ENCODE measurements around the gene SNX3. TPM values are rescaled to one million over a fixed set of nuclear protein-coding genes. Genes with fewer than 3 reads are reported as not detected.

SNX3 gene
- total and polyA plus RNA-seq, 2 donors (not counting 1 experiment from before 2014, with no cell fraction given), result 96.0 to 130 TPM

DNA sequence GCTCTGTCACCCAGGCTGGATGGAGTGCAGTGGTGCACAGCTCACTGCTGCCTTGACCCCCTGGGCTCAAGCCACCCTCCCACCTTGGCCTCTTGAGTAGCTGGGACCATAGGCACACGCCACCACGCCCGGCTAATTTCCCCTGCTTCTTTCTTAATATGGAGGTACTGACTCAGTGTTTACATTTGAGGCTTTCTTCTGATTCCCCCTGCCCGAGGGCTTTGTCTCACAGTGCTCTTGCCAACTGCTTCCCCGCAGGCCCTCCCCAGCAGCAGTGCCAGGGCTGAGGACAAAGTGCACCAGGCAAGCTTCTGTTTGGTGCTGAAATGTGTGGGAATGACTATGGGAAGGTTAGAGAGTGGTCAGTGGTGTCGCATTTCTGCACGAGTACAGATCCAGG lies 60.2 kb downstream of the SNX3 start:
- H3K27ac ChIP-seq (ENCODE audit: low read length in 2 of 2), result no peak overlapping the region
- Mint-ChIP-seq H3K4me3 (no peak overlapping the region), H3K4me1 (peaks cover 4% of the 10 kb centered on the region), H3K27me3 (no peaks in the 10 kb centered on the region), H3K27ac (no peak overlapping the region), H3K9me3 (ENCODE audit: insufficient read depth) (no peaks in the 10 kb centered on the region)
- H3K9me3 ChIP-seq (ENCODE audit: control extremely low read depth in 1 of 3, control insufficient read depth in 2 of 3, insufficient read depth in 1 of 3, low read length in 2 of 3), result no peaks in the 10 kb centered on the region
- peaks cover 0 to 5% of the 10 kb centered on the region in 2 experiments for H3K36me3 ChIP-seq (replicated peaks in 1 of 2; ENCODE audit: control extremely low read depth in 1 of 2, control insufficient read depth in 1 of 2, extremely low read depth in 1 of 2, insufficient read depth in 2 of 2, low read length in 1 of 2)
- H3K27me3 ChIP-seq (replicated peaks in 1 of 4; ENCODE audit: control extremely low read depth in 1 of 4, control insufficient read depth in 3 of 4, insufficient read depth in 4 of 4, low read length in 3 of 4), result no peaks in the 10 kb centered on the region
- no peaks in the 10 kb centered on the region for H4K20me1 ChIP-seq (ENCODE audit: control insufficient read depth, insufficient read depth, low read length, poor library complexity, severe bottlenecking)
- no peak overlapping the region for H3K9ac ChIP-seq (ENCODE audit: low read length)
- TF ChIP-seq CTCF (IDR thresholded peaks at IDR 0.05) (no peak), EZH2 (IDR thresholded peaks at IDR 0.05; ENCODE audit: borderline replicate concordance, insufficient read depth, low read depth, low read length, poor library complexity, severe bottlenecking) (no peak)
- POLR2A ChIA-PET, result no interaction called here
- H3K79me2 ChIP-seq (ENCODE audit: control insufficient read depth, insufficient read depth, low read length), result no peaks in the 10 kb centered on the region
- H3K4me2 ChIP-seq (replicated peaks; ENCODE audit: low read depth, low read length, poor library complexity, severe bottlenecking), result no peak overlapping the region
- no peaks in the 10 kb centered on the region for H3K4me1 ChIP-seq (ENCODE audit: control insufficient read depth in 2 of 2, insufficient read depth in 2 of 2, low read length in 2 of 2)
- ATAC-seq (ENCODE audit: low read depth) (no peak), DNase-seq (no peak)
- CTCF ChIA-PET, result interaction anchor here (1.5 kb wide), 1 partner anchor 88 kb away, joined by 3 read pairs; no protein-coding TSS in a partner anchor
- intact Hi-C loops (cut with micrococcal nuclease), result no loop called here
- no peak overlapping the region for H3K4me3 ChIP-seq (ENCODE audit: control extremely low read depth in 1 of 5, extremely low read depth in 1 of 5, insufficient read depth in 1 of 5, low read depth in 2 of 5, low read length in 4 of 5)
- WGBS (ENCODE audit: insufficient coverage), result 100% methylated on average over 2 of the region's 7 CpGs
- no peak overlapping the region for H2AFZ ChIP-seq (ENCODE audit: insufficient read depth, low read depth, low read length, poor library complexity, severe bottlenecking)

- Histone ChIP-seq H3K4me3 (ENCODE audit: control extremely low read depth in 1 of 5, extremely low read depth in 1 of 5, insufficient read depth in 1 of 5, low read depth in 2 of 5, low read length in 4 of 5) (no peak overlapping the region), H3K27me3 (replicated peaks in 1 of 4; ENCODE audit: control extremely low read depth in 1 of 4, control insufficient read depth in 3 of 4, insufficient read depth in 4 of 4, low read length in 3 of 4) (peaks cover 0 to 3% (median 0%) of the 10 kb centered on the region in 4 experiments), H3K9ac (ENCODE audit: low read length) (no peak overlapping the region), H3K9me3 (ENCODE audit: control extremely low read depth in 1 of 3, control insufficient read depth in 2 of 3, insufficient read depth in 1 of 3, low read length in 2 of 3) (no peaks in the 10 kb centered on the region), H3K27ac (ENCODE audit: low read length in 2 of 2) (no peak overlapping the region), H4K20me1 (ENCODE audit: control insufficient read depth, insufficient read depth, low read length, poor library complexity, severe bottlenecking) (no peaks in the 10 kb centered on the region), H3K79me2 (ENCODE audit: control insufficient read depth, insufficient read depth, low read length) (no peaks in the 10 kb centered on the region), H3K36me3 (replicated peaks in 1 of 2; ENCODE audit: control extremely low read depth in 1 of 2, control insufficient read depth in 1 of 2, extremely low read depth in 1 of 2, insufficient read depth in 2 of 2, low read length in 1 of 2) (peaks cover 0 to 5% of the 10 kb centered on the region in 2 experiments), H3K4me2 (replicated peaks; ENCODE audit: low read depth, low read length, poor library complexity, severe bottlenecking) (no peak overlapping the region), H3K4me1 (ENCODE audit: control insufficient read depth in 2 of 2, insufficient read depth in 2 of 2, low read length in 2 of 2) (no peaks in the 10 kb centered on the region), H2AFZ (ENCODE audit: insufficient read depth, low read depth, low read length, poor library complexity, severe bottlenecking) (no peak overlapping the region)
- 97% methylated on average over 7 of the region's 8 CpGs for WGBS (ENCODE audit: insufficient coverage)
- DNase-seq (no peak), ATAC-seq (ENCODE audit: low read depth) (no peak)
- no peaks in the 10 kb centered on the region for H3K9me3 Mint-ChIP-seq (ENCODE audit: insufficient read depth)
- H3K4me1 Mint-ChIP-seq, result peaks cover 4% of the 10 kb centered on the region
- CTCF ChIA-PET, result interaction anchor here (1.5 kb wide), 1 partner anchor 87 kb away, joined by 3 read pairs; no protein-coding TSS in a partner anchor
- POLR2A ChIA-PET, result no interaction called here
- H3K4me3 Mint-ChIP-seq, result no peak overlapping the region
- H3K27me3 Mint-ChIP-seq, result no peaks in the 10 kb centered on the region
- H3K27ac Mint-ChIP-seq, result no peak overlapping the region
- intact Hi-C loops (cut with micrococcal nuclease), result no loop called here
- TF ChIP-seq CTCF (IDR thresholded peaks at IDR 0.05), result no peak
- no peak for TF ChIP-seq EZH2 (IDR thresholded peaks at IDR 0.05; ENCODE audit: borderline replicate concordance, insufficient read depth, low read depth, low read length, poor library complexity, severe bottlenecking)
These were observed 60.7 kb downstream of the SNX3 start for GRCh38 chr6:108200186-108200585.

Measured in B cell (primary cell).